ENCODE data around the gene PTPRG.

- no peak for TF ChIP-seq CTCF (conservative IDR thresholded peaks at IDR 0.05; ENCODE audit: low read length)
- TF ChIP-seq EZH2phosphoT487 (IDR thresholded peaks at IDR 0.05; ENCODE audit: borderline replicate concordance), result no peak
Measured at GRCh38 chr3:61896251-61896650, 334.9 kb downstream of the PTPRG start.

Data from Loucy (cell line).